ENCODE measurements around the gene CFAP97D2.

GRCh38 chr13:114249077-114249476, 70.0 kb downstream of the CFAP97D2 start:
- no peak for TF ChIP-seq ZC3H10 (CRISPR knock-in tag; IDR thresholded peaks at IDR 0.05)
- TF ChIP-seq ZFP30 (CRISPR knock-in tag; IDR thresholded peaks at IDR 0.05): no peak
- TF ChIP-seq ZNF8 (CRISPR knock-in tag; IDR thresholded peaks at IDR 0.05): no peak
- TF ChIP-seq TCF4 (CRISPR knock-in tag; IDR thresholded peaks at IDR 0.05; ENCODE audit: borderline replicate concordance): no peak
- TF ChIP-seq SNAI2 (CRISPR knock-in tag; IDR thresholded peaks at IDR 0.05): no peak
- no peak for TF ChIP-seq RARB (CRISPR knock-in tag; IDR thresholded peaks at IDR 0.05)
- no peak for TF ChIP-seq ESRRG (CRISPR knock-in tag; IDR thresholded peaks at IDR 0.05)
- no peak for TF ChIP-seq TSHZ2 (CRISPR knock-in tag; IDR thresholded peaks at IDR 0.05)
- no peak for TF ChIP-seq BACH2 (CRISPR knock-in tag; IDR thresholded peaks at IDR 0.05; ENCODE audit: borderline replicate concordance)
- no peak for TF ChIP-seq ZNF565 (CRISPR knock-in tag; conservative IDR thresholded peaks at IDR 0.05; ENCODE audit: low read depth)
